HL-60 (cell line): ENCODE data around the gene ZFR2.

Source experiments
- DNase-seq, 2 experiments: peaks; one replicate each; pipeline ENCODE4 v3.0.0-alpha.2; 2010 to 2020; ENCODE audit warnings: low read depth in 1 of 2, low spot score in 1 of 2
- H3K27ac ChIP-seq: fragments of 250-450 bp; sonication (Bioruptor Pico); replicated peaks from 2 replicates; pipeline ENCODE4 v1.5.1; 2020; ENCODE audit warnings: mild to moderate bottlenecking, moderate library complexity
- H3K27me3 ChIP-seq: fragments of 250-450 bp; sonication (Bioruptor Pico); 2 replicates; pipeline ENCODE4 v1.5.1; 2021; ENCODE audit warnings: mild to moderate bottlenecking, moderate library complexity; ENCODE audit not compliant: insufficient read depth, poor library complexity, severe bottlenecking
- H3K4me3 ChIP-seq: replicated peaks from 2 replicates; pipeline ENCODE4 v1.5.1; 2011; ENCODE audit warnings: mild to moderate bottlenecking, control low read depth, low read length; ENCODE audit not compliant: insufficient read depth
- GABPA ChIP-seq: IDR thresholded peaks from 2 replicates; pipeline ENCODE4 v1.6.1; 2012; ENCODE audit warnings: low read depth
- POLR2AphosphoS5 ChIP-seq: IDR thresholded peaks from 2 replicates; pipeline ENCODE4 v1.6.1; 2012; ENCODE audit warnings: low read depth
- SPI1 ChIP-seq: IDR thresholded peaks from 2 replicates; pipeline ENCODE4 v1.6.1; 2012; ENCODE audit warnings: low read depth, mild to moderate bottlenecking, borderline replicate concordance
- TF ChIP-seq, protein P1 (sequence below): IDR thresholded peaks from one replicate; pipeline ENCODE4 v1.5.1; 2011; ENCODE audit warnings: low read length, control low read depth, inconsistent platforms; ENCODE audit not compliant: insufficient read depth
- TF ChIP-seq, protein P2 (sequence below): IDR thresholded peaks from 2 replicates; pipeline ENCODE4 v1.6.1; 2012; ENCODE audit warnings: low read depth; ENCODE audit not compliant: insufficient replicate concordance

The ZFR2 gene

DNA sequence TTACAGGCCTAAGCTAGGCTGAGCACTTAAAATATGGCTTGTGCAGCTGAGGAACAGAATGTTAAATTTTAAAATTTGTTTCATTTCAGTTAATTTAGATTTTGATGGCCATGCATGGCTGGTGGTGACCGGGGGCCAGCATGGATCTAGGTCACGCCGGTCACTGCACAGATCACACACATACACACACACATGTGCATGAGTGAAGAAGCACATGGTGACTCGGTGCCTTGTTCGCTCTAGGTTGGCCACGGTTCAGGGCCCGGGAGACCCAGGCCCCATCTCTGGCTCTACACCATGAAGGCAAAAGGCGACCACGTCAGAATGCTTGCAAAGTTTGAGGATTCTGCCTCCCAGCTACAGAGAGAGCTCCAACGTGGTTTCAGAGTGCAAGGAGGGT lies 28.0 kb downstream of the ZFR2 start:
- Histone ChIP-seq H3K27me3 (no peaks in the 10 kb centered on the region), H3K27ac (no peak overlapping the region), H3K4me3 (no peak overlapping the region)
- no peak for DNase-seq
- TF ChIP-seq SPI1: no peak
- TF ChIP-seq POLR2AphosphoS5: no peak
- no peak for TF ChIP-seq GABPA
- TF ChIP-seq, protein P1, sequence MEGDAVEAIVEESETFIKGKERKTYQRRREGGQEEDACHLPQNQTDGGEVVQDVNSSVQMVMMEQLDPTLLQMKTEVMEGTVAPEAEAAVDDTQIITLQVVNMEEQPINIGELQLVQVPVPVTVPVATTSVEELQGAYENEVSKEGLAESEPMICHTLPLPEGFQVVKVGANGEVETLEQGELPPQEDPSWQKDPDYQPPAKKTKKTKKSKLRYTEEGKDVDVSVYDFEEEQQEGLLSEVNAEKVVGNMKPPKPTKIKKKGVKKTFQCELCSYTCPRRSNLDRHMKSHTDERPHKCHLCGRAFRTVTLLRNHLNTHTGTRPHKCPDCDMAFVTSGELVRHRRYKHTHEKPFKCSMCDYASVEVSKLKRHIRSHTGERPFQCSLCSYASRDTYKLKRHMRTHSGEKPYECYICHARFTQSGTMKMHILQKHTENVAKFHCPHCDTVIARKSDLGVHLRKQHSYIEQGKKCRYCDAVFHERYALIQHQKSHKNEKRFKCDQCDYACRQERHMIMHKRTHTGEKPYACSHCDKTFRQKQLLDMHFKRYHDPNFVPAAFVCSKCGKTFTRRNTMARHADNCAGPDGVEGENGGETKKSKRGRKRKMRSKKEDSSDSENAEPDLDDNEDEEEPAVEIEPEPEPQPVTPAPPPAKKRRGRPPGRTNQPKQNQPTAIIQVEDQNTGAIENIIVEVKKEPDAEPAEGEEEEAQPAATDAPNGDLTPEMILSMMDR: no peak
- TF ChIP-seq, protein P2, sequence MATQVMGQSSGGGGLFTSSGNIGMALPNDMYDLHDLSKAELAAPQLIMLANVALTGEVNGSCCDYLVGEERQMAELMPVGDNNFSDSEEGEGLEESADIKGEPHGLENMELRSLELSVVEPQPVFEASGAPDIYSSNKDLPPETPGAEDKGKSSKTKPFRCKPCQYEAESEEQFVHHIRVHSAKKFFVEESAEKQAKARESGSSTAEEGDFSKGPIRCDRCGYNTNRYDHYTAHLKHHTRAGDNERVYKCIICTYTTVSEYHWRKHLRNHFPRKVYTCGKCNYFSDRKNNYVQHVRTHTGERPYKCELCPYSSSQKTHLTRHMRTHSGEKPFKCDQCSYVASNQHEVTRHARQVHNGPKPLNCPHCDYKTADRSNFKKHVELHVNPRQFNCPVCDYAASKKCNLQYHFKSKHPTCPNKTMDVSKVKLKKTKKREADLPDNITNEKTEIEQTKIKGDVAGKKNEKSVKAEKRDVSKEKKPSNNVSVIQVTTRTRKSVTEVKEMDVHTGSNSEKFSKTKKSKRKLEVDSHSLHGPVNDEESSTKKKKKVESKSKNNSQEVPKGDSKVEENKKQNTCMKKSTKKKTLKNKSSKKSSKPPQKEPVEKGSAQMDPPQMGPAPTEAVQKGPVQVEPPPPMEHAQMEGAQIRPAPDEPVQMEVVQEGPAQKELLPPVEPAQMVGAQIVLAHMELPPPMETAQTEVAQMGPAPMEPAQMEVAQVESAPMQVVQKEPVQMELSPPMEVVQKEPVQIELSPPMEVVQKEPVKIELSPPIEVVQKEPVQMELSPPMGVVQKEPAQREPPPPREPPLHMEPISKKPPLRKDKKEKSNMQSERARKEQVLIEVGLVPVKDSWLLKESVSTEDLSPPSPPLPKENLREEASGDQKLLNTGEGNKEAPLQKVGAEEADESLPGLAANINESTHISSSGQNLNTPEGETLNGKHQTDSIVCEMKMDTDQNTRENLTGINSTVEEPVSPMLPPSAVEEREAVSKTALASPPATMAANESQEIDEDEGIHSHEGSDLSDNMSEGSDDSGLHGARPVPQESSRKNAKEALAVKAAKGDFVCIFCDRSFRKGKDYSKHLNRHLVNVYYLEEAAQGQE: no peak

DNA sequence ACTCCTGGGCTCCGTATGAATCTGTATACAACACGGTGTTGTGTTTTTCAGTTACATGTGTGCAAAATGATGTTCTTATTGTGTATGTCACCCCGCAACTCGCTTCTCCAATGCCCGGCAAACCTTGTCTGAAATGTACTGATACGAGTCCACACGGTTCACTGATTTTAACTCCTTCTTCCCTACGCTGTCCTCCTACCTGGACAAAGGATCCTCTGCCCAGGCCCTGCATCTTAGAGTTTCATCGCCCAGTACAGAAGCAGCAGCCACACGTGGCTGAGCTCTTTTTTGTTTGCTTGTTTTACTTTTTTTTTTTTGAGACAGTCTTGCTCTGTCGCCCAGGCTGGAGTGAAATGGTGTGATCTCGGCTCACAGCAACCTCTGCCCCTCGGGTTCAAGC lies 28.9 kb downstream of the ZFR2 start:
- DNase-seq: no peak
- TF ChIP-seq, protein P1: no peak
- no peak for TF ChIP-seq GABPA
- TF ChIP-seq, protein P2: no peak
- TF ChIP-seq POLR2AphosphoS5: no peak
- H3K27me3 ChIP-seq: no peaks in the 10 kb centered on the region
- no peak overlapping the region for H3K27ac ChIP-seq
- H3K4me3 ChIP-seq: no peak overlapping the region

DNA sequence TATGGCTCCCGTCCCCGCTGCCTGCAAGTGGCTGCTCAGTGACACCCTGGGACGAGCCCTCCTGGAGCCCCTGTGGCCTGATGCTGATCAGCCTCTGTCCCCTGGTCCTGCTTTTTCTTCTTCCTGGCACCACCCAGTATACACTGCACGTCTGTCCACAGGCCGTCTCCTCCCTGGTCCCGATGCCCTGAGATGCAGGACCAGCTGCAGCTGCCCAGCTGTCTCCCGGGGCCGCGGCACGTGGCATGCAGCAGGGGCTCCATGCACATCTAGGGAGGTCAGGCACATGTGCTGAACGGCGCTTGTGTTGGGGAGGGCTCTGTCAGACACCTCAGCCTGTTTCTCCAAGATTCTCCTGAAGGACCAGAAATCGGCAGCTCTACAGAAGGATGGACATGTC lies 30.2 kb downstream of the ZFR2 start:
- Histone ChIP-seq H3K27me3 (no peaks in the 10 kb centered on the region), H3K27ac (no peak overlapping the region), H3K4me3 (no peak overlapping the region)
- no peak for DNase-seq
- TF ChIP-seq, protein P1: no peak

DNA sequence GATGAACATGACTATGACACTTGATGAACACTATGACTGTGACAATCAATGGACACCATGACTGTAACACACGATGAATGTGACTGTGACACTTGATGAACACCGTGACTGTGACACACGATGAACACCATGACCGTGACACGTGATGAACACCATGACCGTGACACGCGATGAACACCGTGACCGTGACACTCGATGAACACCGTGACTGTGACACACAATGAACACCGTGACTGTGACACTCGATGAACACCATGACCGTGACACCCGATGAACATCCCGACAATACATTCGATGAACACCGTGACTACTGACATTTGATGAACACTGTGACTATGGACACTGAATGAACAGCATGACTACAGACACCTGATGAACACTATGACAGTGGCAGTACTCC lies 30.9 kb downstream of the ZFR2 start:
- Histone ChIP-seq H3K27me3 (no peaks in the 10 kb centered on the region), H3K27ac (no peak overlapping the region), H3K4me3 (no peak overlapping the region)
- TF ChIP-seq, protein P2: no peak
- TF ChIP-seq SPI1 (no peak), GABPA (no peak), POLR2AphosphoS5 (no peak)
- TF ChIP-seq, protein P1: no peak
- DNase-seq: no peak
